AG04449 (cell line): ENCODE data around the gene SLC37A1.

Experiments used
- CTCF ChIA-PET: fragments of 350-600 bp; formaldehyde crosslinking; extraction: SDS; loops from one replicate; lab custom pipeline; 2021; ENCODE audit warnings: antibody characterized with exemption; lab: Yijun Ruan, JAX
- POLR2A ChIA-PET: fragments of 400-600, 350-600 bp; formaldehyde crosslinking; extraction: SDS; loops from one replicate; lab custom pipeline; 2020; ENCODE audit warnings: antibody characterized with exemption, inconsistent platforms; lab: Yijun Ruan, JAX
- DNase-seq: peaks from one replicate; pipeline ENCODE4 v3.0.0-alpha.2; 2010; ENCODE audit warnings: low read depth, low spot score
- H3K4me3 ChIP-seq: 2 replicates; pipeline ENCODE4 v1.5.1; 2011; ENCODE audit warnings: low read depth, mild to moderate bottlenecking, control low read depth, low read length
- CTCF ChIP-seq: IDR thresholded peaks from one replicate; pipeline ENCODE4 v1.5.1; 2011; ENCODE audit warnings: mild to moderate bottlenecking, moderate library complexity, low read length, control low read depth, inconsistent platforms; ENCODE audit not compliant: insufficient read depth; ENCODE audit errors: missing control alignments

Gene SLC37A1

GRCh38 chr21:42596657-42597056, 83.0 kb downstream of the SLC37A1 start:
- ChIA-PET POLR2A (no interaction called here), CTCF (no interaction called here)
- no peak for TF ChIP-seq CTCF
- no peak for DNase-seq
- H3K4me3 ChIP-seq: no peak overlapping the region

GRCh38 chr21:42597487-42598158, 84.0 kb downstream of the SLC37A1 start:
- DNase-seq: no peak
- POLR2A ChIA-PET: no interaction called here
- TF ChIP-seq CTCF: no peak
- H3K4me3 ChIP-seq: no peak overlapping the region
- CTCF ChIA-PET: no interaction called here

- CTCF ChIA-PET: no interaction called here
- TF ChIP-seq CTCF: no peak
- H3K4me3 ChIP-seq: no peak overlapping the region
- POLR2A ChIA-PET: no interaction called here
- no peak for DNase-seq
These were observed 84.6 kb downstream of the SLC37A1 start for GRCh38 chr21:42598159-42598735.

GRCh38 chr21:42599486-42599885, 85.8 kb downstream of the SLC37A1 start:
- no peak for DNase-seq
- ChIA-PET CTCF (no interaction called here), POLR2A (no interaction called here)
- TF ChIP-seq CTCF: no peak
- no peak overlapping the region for H3K4me3 ChIP-seq

GRCh38 chr21:42599962-42600361, 86.3 kb downstream of the SLC37A1 start:
- no peak overlapping the region for H3K4me3 ChIP-seq
- DNase-seq: no peak
- TF ChIP-seq CTCF: no peak
- POLR2A ChIA-PET: no interaction called here
- CTCF ChIA-PET: no interaction called here

GRCh38 chr21:42601656-42602055, 88.0 kb downstream of the SLC37A1 start:
- ChIA-PET POLR2A (no interaction called here), CTCF (no interaction called here)
- DNase-seq: no peak
- no peak overlapping the region for H3K4me3 ChIP-seq
- TF ChIP-seq CTCF: no peak
